Measurements from ENCODE around the gene SPSB2. TPM values are rescaled to one million over a fixed set of nuclear protein-coding genes. Genes with fewer than 3 reads are reported as not detected.
A peak's percentile ranks its signal among the peaks of the same experiment; 100 is the strongest.
"Not testable (repeated sequence)": the region's sequence is repeated elsewhere in the genome, so short reads cannot be mapped to it uniquely, and the experiment has no call there.

The SPSB2 gene
- total RNA-seq, 2 experiments from 2014 or later: 3.8 to 4.7 TPM

- intact Hi-C loops (cut with micrococcal nuclease): not testable (repeated sequence)
Observed at GRCh38 chr12:6886206-6886999, 13.3 kb upstream of the SPSB2 start.

DNA sequence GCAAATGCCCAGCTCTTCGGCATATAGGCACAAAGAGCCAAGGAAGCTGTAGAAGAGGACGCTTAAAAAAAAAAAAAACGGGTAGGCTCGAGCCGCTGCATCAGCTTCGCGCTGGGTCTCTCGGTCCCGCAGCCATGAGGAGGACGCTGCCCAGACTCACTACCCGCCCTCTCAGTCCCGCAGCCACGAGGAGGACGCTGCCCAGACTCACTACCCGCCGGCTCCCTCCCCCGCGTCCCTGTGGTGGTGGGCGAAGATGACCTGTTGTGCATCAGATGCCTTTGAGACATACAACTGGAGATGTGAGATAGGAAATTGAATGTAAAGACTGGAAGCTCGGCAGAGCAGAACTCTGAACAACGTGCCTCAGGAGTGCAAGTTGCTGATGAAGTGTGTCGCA is 11.4 kb upstream of the SPSB2 start:
- ChIA-PET POLR2A (no interaction called here), CTCF (interaction anchor here (0.6 to 0.8 kb wide), 2 partner anchors 11 to 41 kb away, joined by 3 read pairs; partner anchors contain the start of gene SPSB2)
- DNase-seq: no peak
- intact Hi-C loops (cut with micrococcal nuclease): no loop called here
- H3K9me3 Mint-ChIP-seq: no peaks in the 10 kb centered on the region
- H3K27ac Mint-ChIP-seq: no peak overlapping the region
- H3K36me3 Mint-ChIP-seq: peaks cover 6% of the 10 kb centered on the region
- no peak overlapping the region for H3K4me3 Mint-ChIP-seq
- H3K4me1 Mint-ChIP-seq (ENCODE audit: low read depth): no peaks in the 10 kb centered on the region
- no peaks in the 10 kb centered on the region for H3K27me3 Mint-ChIP-seq

More at GRCh38 chr12:6886206-6886999, 13.3 kb upstream of the SPSB2 start:
- H3K27ac Mint-ChIP-seq; CTCF ChIA-PET; H3K9me3 Mint-ChIP-seq; H3K27me3 Mint-ChIP-seq; H3K4me3 Mint-ChIP-seq; H3K36me3 Mint-ChIP-seq; DNase-seq; H3K4me1 Mint-ChIP-seq (ENCODE audit: low read depth): not testable (repeated sequence)
- POLR2A ChIA-PET: interaction anchor here (1.0 kb wide), 1 partner anchor 13 kb away, joined by 3 read pairs; the partner anchor contains the start of gene SPSB2

- Mint-ChIP-seq H3K9me3 (no peaks in the 10 kb centered on the region), H3K36me3 (peaks cover 6% of the 10 kb centered on the region), H3K27ac (no peak overlapping the region), H3K4me1 (ENCODE audit: low read depth) (no peaks in the 10 kb centered on the region), H3K27me3 (no peaks in the 10 kb centered on the region), H3K4me3 (no peak overlapping the region)
- intact Hi-C loops (cut with micrococcal nuclease): no loop called here
- POLR2A ChIA-PET: no interaction called here
- DNase-seq: no peak
- CTCF ChIA-PET: interaction anchor here (1.1 kb wide), 1 partner anchor 131 kb away, joined by 3 read pairs; the partner anchor contains the start of gene MLF2
Observed at GRCh38 chr12:6883683-6884082, 10.6 kb upstream of the SPSB2 start.

- Mint-ChIP-seq H3K4me1 (ENCODE audit: low read depth) (no peaks in the 10 kb centered on the region), H3K4me3 (no peak overlapping the region), H3K36me3 (peaks cover 6% of the 10 kb centered on the region), H3K27ac (no peak overlapping the region), H3K27me3 (no peaks in the 10 kb centered on the region), H3K9me3 (no peaks in the 10 kb centered on the region)
- ChIA-PET POLR2A (interaction anchor here (1.0 to 1.9 kb wide), 2 partner anchors 11 to 30 kb away, joined by 3 to 7 read pairs; partner anchors contain the start of gene SPSB2), CTCF (interaction anchor here (1.1 to 2.5 kb wide), 2 partner anchors 10 to 130 kb away, joined by 3 to 17 read pairs; partner anchors contain the start of genes MLF2 and SPSB2)
- no peak for DNase-seq
- intact Hi-C loops (cut with micrococcal nuclease): no loop called here
Observed at GRCh38 chr12:6883252-6883651, 10.1 kb upstream of the SPSB2 start.

GRCh38 chr12:6879824-6880223 is 6.7 kb upstream of the SPSB2 start:
- POLR2A ChIA-PET: interaction anchor here (0.6 kb wide), 1 partner anchor 119 kb away, joined by 4 read pairs; no protein-coding TSS in a partner anchor
- H3K9me3 Mint-ChIP-seq; H3K4me1 Mint-ChIP-seq (ENCODE audit: low read depth); DNase-seq; intact Hi-C loops (cut with micrococcal nuclease); H3K27ac Mint-ChIP-seq; H3K27me3 Mint-ChIP-seq; H3K4me3 Mint-ChIP-seq: not testable (repeated sequence)
- CTCF ChIA-PET: interaction anchor here (0.7 to 2.0 kb wide), 2 partner anchors 11 to 15 kb away, joined by 3 to 7 read pairs; no protein-coding TSS in a partner anchor
- H3K36me3 Mint-ChIP-seq: peaks cover 13% of the 10 kb centered on the region

DNA sequence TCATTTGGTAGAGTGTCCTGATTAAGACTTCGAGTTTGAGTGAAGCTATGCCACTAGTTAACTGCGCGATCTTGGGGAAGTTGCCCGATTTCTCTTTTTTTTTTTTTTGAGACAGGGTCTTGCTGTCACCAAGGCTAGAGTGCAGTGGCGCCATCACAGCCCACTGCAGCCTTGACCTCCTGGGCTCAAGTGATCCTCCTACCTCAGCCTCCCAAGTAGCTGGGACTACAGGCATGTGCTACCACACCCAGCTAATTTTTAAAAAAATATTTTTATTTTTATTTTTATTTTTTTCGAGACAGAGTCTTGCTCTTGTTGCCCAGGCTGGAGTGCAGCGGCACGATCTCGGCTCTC is 889 bp upstream of the SPSB2 start:
- H3K27ac Mint-ChIP-seq: peak overlapping the region; percentile 85
- DNase-seq, H3K9me3 Mint-ChIP-seq, H3K27me3 Mint-ChIP-seq: not testable (repeated sequence)
- H3K4me3 Mint-ChIP-seq: peak overlapping the region; percentile 87
- peaks cover 43% of the 10 kb centered on the region for H3K36me3 Mint-ChIP-seq
- ChIA-PET CTCF (interaction anchor here (2.5 to 4.1 kb wide), 4 partner anchors 18 to 52 kb away, joined by 10 to 74 read pairs (median 38); partner anchors contain the start of genes CDCA3, LRRC23 and USP5), POLR2A (interaction anchor here (0.6 to 5.7 kb wide), 5 partner anchors 21 to 234 kb away, joined by 3 to 59 read pairs (median 7); partner anchors contain the start of genes C12orf57, CDCA3, MLF2 and RNU7-1)
- peaks cover 44% of the 10 kb centered on the region for H3K4me1 Mint-ChIP-seq (ENCODE audit: low read depth)
- intact Hi-C loops (cut with micrococcal nuclease): loop anchor here (5.0 kb wide), 2 partner anchors 218 to 233 kb away; partner anchors contain the start of genes C1R and C1RL

DNA sequence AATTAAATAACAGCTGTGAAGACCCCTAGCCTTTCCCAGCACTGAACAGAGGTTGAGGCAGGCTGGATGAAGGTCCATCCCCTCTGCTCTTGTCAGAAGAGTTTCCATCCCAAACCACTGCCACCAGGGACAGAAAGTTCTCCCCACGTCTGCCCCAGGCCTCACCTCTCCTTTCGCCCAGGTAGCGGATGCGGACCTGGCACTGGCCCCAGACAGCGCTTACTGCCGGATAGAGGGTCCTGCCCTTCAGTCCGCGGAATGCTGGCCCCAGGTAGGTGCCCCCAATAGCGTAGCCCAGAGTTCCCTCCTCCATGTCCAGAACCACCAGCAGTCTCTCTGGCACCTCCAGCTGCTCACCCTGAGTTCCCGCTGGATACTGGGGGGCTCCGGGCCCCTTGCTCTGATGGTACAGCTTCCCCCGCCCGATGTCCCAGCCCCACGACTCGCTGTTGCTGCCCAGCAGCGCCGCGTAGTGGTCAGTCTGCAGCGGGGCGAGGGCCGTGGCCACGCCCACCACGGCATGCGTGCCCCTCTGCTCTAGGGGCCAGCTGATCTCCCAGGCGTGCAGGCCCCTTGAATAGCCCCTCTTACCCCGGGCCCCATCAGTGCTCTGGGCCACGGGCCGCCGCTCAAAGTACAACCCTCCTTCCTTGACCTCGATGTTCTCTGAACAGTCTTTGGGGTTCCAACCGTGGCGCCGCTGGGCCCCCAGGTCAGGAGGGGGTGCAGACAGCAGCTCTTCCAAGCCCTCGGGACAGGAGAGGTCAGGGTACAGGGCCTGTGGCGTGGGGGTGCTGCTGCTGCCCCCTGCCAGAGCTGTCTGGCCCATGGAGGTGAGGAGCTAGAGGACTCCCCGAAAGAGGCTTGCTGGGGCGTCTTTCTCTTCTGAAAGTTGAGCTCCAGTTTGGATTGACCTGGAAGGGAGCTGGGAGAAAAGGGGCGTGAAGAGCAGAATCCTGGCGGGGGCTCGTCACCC is 742 bp downstream of the SPSB2 start:
- peak overlapping the region; percentile 87 for H3K4me3 Mint-ChIP-seq
- ChIA-PET POLR2A (interaction anchor here (0.6 to 5.7 kb wide), 27 partner anchors 8 to 337 kb away, joined by 3 to 59 read pairs (median 6); partner anchors contain the start of genes ATN1, C12orf57, CDCA3 and COPS7A), CTCF (interaction anchor here (0.6 to 4.1 kb wide), 46 partner anchors 10 to 407 kb away, joined by 3 to 74 read pairs (median 4); partner anchors contain the start of genes ACRBP, C12orf57, CD4 and CDCA3)
- no peaks in the 10 kb centered on the region for H3K9me3 Mint-ChIP-seq
- H3K36me3 Mint-ChIP-seq: peaks cover 54% of the 10 kb centered on the region
- H3K4me1 Mint-ChIP-seq (ENCODE audit: low read depth): peaks cover 55% of the 10 kb centered on the region
- peak; percentile 90 for DNase-seq
- peak overlapping the region; percentile 89 for H3K27ac Mint-ChIP-seq
- intact Hi-C loops (cut with micrococcal nuclease): loop anchor here (1.0 to 5.0 kb wide), 8 partner anchors 19 to 235 kb away; partner anchors contain the start of genes C1R, C1RL, ENO2 and LPCAT3
- no peaks in the 10 kb centered on the region for H3K27me3 Mint-ChIP-seq

DNA sequence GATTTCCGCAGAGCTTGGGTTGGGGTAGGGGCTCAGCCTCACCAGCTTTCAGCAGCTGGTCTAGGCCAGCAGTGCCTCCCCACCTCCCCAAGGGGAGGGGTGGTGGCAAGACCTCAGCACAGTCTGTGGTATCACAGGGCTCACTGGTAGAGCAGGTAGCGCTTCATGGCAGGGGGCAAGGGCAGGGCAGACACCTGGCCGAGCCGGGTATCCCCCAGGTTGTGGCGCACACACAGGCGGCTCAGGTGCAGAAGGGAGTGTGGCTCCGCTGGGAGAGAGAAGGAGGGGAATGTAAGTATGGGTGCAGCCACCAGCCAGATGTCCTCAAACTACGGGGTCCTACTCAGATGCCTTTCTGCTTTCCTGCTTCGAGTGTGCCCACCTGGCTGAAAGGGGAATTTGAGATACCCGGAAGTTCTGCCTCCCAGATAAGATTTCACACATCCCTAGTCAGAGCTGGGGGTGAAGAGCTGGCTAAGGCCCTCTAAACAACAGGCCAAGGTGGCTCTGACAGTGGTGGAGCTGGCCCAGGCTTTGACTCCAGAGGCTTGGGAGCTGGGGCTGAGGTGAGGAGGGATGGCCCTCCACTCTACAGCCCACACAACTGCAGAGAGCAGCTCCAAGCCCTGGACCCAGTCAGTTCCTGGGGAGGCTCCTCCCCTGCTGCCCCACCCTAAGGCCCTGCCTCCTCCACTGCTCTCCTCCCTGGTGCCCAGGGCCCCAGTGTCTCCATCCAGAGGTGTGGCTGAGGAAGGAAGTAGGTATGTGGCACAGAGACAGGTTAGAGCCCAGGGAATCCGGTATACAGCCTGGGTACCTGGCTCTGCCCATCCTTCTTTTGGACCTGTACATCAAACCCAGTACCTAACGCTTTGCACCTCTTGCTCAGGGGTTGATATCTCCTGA is 1.8 kb downstream of the SPSB2 start:
- intact Hi-C loops (cut with micrococcal nuclease): loop anchor here (5.0 kb wide), 2 partner anchors 221 to 236 kb away; partner anchors contain the start of genes C1R and C1RL
- DNase-seq: peak; percentile 66
- peak overlapping the region; percentile 89 for H3K27ac Mint-ChIP-seq
- H3K4me3 Mint-ChIP-seq: peak overlapping the region; percentile 87
- H3K27me3 Mint-ChIP-seq: no peaks in the 10 kb centered on the region
- H3K4me1 Mint-ChIP-seq (ENCODE audit: low read depth): peaks cover 63% of the 10 kb centered on the region
- ChIA-PET POLR2A (interaction anchor here (1.0 to 5.7 kb wide), 9 partner anchors 10 to 182 kb away, joined by 3 to 59 read pairs (median 10); partner anchors contain the start of genes C12orf57, CDCA3, RNU7-1 and USP5), CTCF (interaction anchor here (1.0 to 4.1 kb wide), 12 partner anchors 11 to 118 kb away, joined by 3 to 74 read pairs (median 9); partner anchors contain the start of genes CDCA3, GNB3, MLF2 and P3H3)
- H3K36me3 Mint-ChIP-seq: peaks cover 52% of the 10 kb centered on the region
- no peaks in the 10 kb centered on the region for H3K9me3 Mint-ChIP-seq

GRCh38 chr12:6870304-6870703 is 2.8 kb downstream of the SPSB2 start:
- H3K27ac Mint-ChIP-seq: peak overlapping the region; percentile 44

More at GRCh38 chr12:6870304-6870703, 2.8 kb downstream of the SPSB2 start:
- H3K4me3 Mint-ChIP-seq, H3K27me3 Mint-ChIP-seq, DNase-seq, H3K9me3 Mint-ChIP-seq: not testable (repeated sequence)
- ChIA-PET CTCF (interaction anchor here (0.9 to 2.5 kb wide), 7 partner anchors 12 to 147 kb away, joined by 3 to 27 read pairs (median 4); partner anchors contain the start of genes COPS7A, MLF2 and P3H3), POLR2A (interaction anchor here (1.3 to 5.7 kb wide), 3 partner anchors 17 to 94 kb away, joined by 4 to 59 read pairs (median 18); partner anchors contain the start of genes C12orf57, CDCA3, RNU7-1 and USP5)
- intact Hi-C loops (cut with micrococcal nuclease): loop anchor here (5.0 kb wide), 2 partner anchors 222 to 237 kb away; partner anchors contain the start of genes C1R and C1RL
- peaks cover 61% of the 10 kb centered on the region for H3K4me1 Mint-ChIP-seq (ENCODE audit: low read depth)
- peaks cover 54% of the 10 kb centered on the region for H3K36me3 Mint-ChIP-seq
